GM12892 (cell line): ENCODE data around the gene AKR1B1. TPM values are rescaled to one million over a fixed set of nuclear protein-coding genes. Genes with fewer than 3 reads are reported as not detected.
A peak's percentile ranks its signal among the peaks of the same experiment; 100 is the strongest.
"Not testable (repeated sequence)": the region's sequence is repeated elsewhere in the genome, so short reads cannot be mapped to it uniquely, and the experiment has no call there.

Experiments
- DNase-seq: peaks from one replicate; pipeline ENCODE4 v3.0.0; 2011; ENCODE audit not compliant: insufficient read length
- FAIRE-seq: peaks from 2 replicates; lab custom pipeline; 2011; peaks lifted over from hg19 to GRCh38; lab: Jason Lieb, UNC
- POLR2A ChIP-seq: IDR thresholded peaks from 2 replicates; pipeline ENCODE4 v1.6.1; 2011; ENCODE audit warnings: low read depth, low read length, control low read depth
- POLR2AphosphoS5 ChIP-seq: IDR thresholded peaks from 2 replicates; pipeline ENCODE4 v1.6.1; 2011; ENCODE audit warnings: low read depth, low read length, control low read depth
- TAF1 ChIP-seq: IDR thresholded peaks from 2 replicates; pipeline ENCODE4 v1.6.1; 2011; ENCODE audit warnings: low read depth, mild to moderate bottlenecking, control low read depth, low read length, borderline replicate concordance
- polyA plus RNA-seq: library from polyadenylated mRNA; unstranded; fragments of >200 nt; gene quantifications from one replicate; pipeline ENCODE4 v1.2.1, GENCODE V29; 2012; ENCODE audit warnings: missing spikeins, inconsistent platforms; ENCODE audit not compliant: missing spikeins

AKR1B1 gene
- polyA plus RNA-seq = 97.8 TPM

DNA sequence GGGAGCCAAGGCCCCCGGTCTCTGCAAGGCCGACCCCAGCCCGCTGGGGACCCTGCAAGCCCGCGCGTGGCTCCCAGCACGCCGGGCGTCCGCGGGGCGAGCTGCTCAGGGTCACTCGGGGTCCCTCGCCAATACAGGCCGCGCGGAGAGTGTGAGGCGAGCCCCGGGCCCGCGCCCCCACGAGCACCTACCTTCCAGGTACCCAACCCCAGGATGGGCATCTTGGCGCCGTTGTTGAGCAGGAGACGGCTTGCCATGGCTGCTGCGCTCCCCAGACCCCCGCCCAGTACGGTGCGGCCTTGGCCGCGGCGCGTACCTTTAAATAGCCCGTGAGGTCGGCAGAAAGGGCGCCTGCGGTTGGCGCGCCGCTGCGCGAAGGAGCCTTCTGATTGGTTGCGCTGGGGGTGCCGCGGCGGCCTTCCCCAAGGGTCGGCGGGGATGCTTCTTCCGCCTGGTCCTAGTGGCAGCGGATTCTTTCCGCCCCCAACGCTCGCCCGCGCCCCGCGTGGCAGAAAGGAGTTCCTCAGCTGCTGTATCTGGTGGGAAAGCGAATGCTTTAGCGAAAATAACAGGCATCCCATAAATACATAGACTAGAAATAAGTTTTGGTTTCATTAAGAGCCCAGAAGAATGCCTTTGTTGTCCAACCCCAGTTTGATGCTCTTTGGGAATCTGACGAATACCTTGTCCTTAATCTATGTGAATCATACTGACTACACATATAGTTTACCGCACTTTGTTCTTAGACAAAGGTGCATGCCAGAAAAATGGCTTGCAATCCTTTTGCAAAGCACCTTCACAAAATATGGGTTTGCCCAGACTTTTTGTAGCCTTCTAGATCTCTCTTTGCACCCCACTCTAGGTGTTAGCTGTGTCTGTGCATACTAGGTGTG is at the start of gene AKR1B1:
Gene AKR1B1, minus strand, starts transcription at position 295 of the 893 bp plus-strand sequence. Its CDS starts 38 bp downstream, at position 257.
- TF ChIP-seq POLR2A (peak; percentile 65; the same call in 1 of the 2 replicates), TAF1 (peak; percentile 42; the same call in 1 of the 2 replicates), POLR2AphosphoS5 (no peak)
- peak; percentile 91 for DNase-seq
- FAIRE-seq = peak; percentile 91

DNA sequence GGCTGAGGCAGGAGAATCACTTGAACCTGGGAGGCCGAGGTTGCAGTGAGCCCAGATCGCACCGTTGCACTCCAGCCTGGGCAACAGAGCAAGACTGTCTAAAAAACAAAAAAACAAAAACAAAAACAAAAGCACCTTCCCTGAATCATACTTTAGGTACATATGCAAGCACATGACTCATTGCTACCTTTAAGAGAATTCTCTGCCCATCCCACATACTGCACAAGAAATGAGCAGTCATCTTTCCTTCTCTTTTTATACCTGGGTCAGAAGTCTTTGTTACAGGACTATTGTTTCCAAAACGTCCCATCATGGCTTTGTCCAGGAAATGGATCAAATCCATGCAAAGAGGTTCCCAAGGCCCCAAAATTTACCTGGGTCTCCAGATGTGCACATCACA is 47.0 kb upstream of the AKR1B1 start:
- no peak for FAIRE-seq
- DNase-seq = no peak
- TF ChIP-seq POLR2AphosphoS5 (no peak), TAF1 (no peak)

DNA sequence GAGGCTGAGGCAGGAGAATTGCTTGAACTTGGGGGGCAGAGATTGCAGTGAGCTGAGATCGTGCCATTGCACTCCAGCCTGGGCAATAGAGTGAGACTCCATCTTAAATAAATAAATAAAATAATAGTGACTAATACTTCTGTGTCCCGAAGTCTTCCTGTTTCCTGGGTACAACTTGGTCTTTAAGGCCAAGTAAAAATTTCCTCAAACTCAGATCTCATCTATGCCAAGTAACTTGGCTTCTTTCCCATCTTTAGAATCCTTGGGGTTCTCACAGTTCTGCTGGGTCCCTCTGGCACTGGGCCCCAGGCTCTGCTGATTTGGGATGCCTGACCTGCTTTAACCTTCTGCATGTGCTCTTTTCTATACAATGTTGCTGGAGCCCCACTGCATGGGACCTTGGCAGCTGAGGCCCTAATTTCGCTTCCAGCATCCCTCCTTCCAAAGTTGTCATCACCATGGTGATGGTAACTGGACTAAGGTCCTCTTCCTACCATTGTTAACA is 45.8 kb upstream of the AKR1B1 start:
- DNase-seq (no peak), FAIRE-seq (no peak)
- TF ChIP-seq POLR2A (no peak), POLR2AphosphoS5 (no peak), TAF1 (no peak)

DNA sequence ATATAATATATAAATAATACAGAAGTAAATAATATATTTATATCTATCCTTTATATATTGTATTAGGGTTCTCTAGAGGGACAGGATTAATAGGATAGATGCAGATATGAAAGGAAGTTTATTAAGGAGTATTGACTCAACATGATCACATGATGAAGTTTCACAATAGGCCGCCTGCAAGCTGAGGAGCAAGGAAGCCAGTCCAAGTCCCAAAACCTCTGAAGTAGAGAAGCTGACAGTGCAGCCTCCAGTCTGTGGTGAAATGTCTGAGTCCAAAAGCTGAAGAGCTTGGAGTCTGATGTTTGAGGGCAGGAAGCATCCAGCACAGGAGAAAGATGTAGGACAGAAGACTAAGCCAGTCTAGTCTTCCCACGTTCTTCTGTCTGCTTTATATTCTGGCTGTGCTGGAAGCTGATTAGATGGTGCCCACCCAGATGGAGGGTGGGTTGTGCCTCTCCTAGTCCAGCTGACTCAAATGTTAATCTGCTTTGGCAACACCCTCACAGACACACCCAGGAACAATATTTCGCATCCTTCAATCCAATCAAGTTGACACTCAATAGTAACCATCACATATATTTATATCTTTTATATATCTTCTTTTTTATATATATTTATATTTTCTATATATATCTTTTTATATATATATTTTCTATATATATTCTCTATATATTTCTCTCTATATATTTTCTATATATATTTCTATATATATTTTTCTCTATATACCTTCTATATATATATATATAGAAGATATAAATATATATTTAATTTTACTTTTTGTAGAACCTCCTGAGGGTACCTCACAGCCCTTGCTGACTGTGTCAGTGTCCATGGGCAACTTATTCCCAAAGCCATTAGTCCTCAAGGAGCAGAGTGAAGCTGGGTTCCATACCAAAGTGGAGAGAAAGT is 43.8 kb upstream of the AKR1B1 start:
- TF ChIP-seq POLR2A = no peak
- TF ChIP-seq POLR2AphosphoS5 = no peak
- FAIRE-seq (no peak), DNase-seq (no peak)

DNA sequence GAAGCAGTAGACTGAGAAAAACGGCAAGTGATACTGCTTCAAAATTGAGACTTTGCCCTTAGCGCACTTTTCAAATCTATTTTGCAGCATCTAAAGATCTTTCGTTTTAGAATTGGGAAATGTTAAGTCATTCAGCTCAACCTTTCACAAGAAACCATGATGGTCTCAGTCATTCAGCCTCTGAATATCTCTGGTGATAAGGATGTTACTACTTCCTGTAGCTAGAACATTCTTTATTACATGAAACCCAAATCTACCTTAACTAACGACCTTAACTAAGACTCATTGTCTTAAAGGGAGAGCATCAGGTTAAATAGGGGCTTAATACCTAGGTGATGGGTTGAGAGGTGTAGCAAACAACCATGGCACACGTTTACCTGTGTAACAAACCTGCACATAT is 42.1 kb upstream of the AKR1B1 start:
- FAIRE-seq = peak; percentile 21
- TF ChIP-seq POLR2AphosphoS5 (no peak), POLR2A (no peak), TAF1 (no peak)
- DNase-seq = no peak

DNA sequence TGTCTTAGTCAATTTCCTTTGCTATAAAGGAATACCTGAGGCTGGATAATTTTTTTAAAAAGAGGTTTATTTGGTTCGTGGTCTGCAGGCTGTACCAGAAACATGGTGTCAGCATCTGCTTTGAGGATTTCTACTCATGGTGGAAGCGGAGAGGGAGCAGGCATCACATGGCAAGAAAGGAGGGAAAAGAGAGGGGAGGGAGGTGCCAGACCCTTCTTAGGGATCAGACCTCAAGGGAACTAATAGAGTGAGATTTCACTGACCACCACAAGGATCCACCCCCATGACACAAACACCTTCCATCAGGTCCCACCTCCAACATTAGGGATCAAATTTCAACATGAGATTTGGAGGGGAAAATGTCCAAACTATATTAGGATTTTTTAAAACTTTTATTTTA is 41.5 kb upstream of the AKR1B1 start:
- DNase-seq (no peak), FAIRE-seq (no peak)
- TF ChIP-seq TAF1 (no peak), POLR2AphosphoS5 (no peak), POLR2A (no peak)

DNA sequence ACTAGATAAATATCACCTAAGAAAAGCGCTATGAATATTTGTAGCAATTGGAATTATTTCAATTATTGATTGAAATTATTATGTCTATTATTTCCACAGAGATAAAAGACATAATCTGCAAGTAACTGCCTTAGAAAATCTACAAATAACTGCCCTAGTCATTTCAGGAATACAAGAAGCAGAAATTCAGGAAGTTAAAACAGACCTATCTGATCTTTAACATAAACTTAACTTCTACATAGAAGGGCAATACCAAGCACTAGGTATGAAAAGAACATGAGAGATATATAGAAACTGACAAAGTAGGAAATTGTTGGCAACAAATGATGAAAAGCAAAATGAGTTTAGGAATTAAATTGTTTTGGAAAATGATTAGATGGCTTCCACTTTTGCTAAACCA is 36.6 kb upstream of the AKR1B1 start:
- FAIRE-seq = no peak
- no peak for DNase-seq
- TF ChIP-seq TAF1 = no peak
- TF ChIP-seq POLR2A = no peak
- no peak for TF ChIP-seq POLR2AphosphoS5

DNA sequence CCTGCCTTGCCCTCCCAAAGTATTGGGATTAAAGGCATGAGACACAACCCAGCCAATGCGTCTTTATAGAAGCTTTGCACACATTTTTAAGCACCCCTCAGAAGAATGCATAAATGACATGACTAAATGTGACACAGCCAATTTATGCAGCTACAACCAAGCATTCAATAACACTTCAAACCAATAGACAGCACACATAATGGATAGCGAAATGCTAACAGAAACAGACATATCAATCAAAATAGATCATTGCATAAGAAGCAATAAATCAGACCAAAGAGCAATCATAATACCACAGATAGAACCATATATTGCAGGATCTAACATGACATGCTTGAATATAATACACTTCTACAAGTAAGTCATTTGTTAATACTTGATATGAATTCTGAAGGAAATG is 34.2 kb upstream of the AKR1B1 start:
- FAIRE-seq (no peak), DNase-seq (no peak)
- no peak for TF ChIP-seq POLR2AphosphoS5
- no peak for TF ChIP-seq POLR2A
- TF ChIP-seq TAF1 = no peak

DNA sequence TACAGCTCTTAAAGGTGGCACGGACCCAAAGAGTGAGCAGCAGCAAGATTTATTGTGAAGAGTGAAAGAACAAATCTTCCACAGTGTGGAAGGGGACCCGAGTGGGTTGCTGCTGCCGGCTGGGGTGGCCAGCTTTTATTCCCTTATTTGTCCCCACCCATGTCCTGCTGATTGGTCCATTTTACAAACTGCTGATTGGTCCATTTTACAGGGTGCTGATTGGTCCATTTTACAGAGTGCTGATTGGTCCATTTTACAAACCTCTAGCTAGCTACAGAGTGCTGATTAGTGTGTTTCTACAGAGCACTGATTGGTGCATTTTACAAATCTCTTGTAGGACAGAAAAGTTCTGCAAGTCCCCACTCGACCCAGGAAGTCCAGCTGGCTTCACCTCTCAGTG is 28.8 kb upstream of the AKR1B1 start:
- FAIRE-seq, DNase-seq: not testable (repeated sequence)

DNA sequence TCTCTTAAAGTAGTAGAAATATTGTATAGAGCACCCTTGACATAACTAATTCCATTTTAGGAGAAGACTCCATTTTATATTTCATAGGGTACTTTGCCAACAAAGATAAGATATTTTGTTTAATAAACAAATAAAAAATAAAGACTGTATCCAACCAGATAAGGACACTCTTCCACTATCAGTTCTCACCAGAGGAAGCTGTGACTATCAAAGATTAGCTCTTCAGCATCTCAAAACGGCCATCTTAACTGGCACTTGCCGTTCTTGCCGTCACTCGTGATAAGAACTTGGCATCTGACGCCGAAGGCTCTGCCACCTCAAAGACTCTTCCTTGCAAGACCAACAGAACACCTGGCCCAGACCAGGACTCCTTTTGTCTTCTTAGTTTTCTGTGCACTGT is 26.3 kb upstream of the AKR1B1 start:
- FAIRE-seq = no peak
- no peak for DNase-seq
- TF ChIP-seq POLR2AphosphoS5 = no peak
- TF ChIP-seq TAF1 = no peak
- no peak for TF ChIP-seq POLR2A

DNA sequence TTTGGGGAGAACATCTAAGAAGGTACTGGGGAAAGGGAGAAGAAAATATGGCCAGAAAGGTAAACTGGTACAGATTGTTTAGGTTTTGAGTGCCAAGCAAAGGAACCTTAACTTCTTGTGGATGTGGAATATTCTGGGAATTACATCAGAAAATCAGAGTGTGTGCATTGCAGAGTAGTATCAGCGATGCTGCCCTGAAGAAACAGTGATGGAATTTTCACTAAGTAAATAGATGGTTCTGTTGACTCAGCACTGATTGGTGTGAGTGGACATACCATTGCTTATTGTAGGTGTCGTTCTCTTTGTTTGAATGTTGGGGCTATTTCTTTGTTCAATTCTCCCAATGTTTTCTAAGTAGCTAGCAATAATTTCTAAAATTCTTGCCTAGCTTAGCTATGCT is 24.4 kb upstream of the AKR1B1 start:
- TF ChIP-seq TAF1 (no peak), POLR2AphosphoS5 (no peak), POLR2A (no peak)
- DNase-seq = no peak
- FAIRE-seq = no peak
